Sigmoid colon (tissue), 7 donors: ENCODE data around the gene TMEM156. TPM values are rescaled to one million over a fixed set of nuclear protein-coding genes. Genes with fewer than 3 reads are reported as not detected.

Experiments
- DNase-seq: peaks from one replicate; pipeline ENCODE4 v3.0.0-alpha.2; 2019
- H3K27ac ChIP-seq, 4 donors: fragments of 200-600 bp; sonication (generic); one replicate each; pipeline ENCODE4 v1.5.1; 2016 to 2019; ENCODE audit warnings: mild to moderate bottlenecking in 1 of 4
- H3K27me3 ChIP-seq, 3 donors: fragments of 200-600 bp; sonication (generic); one replicate each; pipeline ENCODE4 v1.5.1; 2019; ENCODE audit warnings: mild to moderate bottlenecking in 1 of 3
- H3K36me3 ChIP-seq, 4 donors: fragments of 200-600 bp; sonication (generic); one replicate each; pipeline ENCODE4 v1.5.1; 2016 to 2019
- H3K4me1 ChIP-seq, 4 donors: fragments of 200-600 bp; sonication (generic); one replicate each; pipeline ENCODE4 v1.5.1; 2017 to 2019
- H3K4me3 ChIP-seq, 4 donors: fragments of 200-600 bp; sonication (generic); one replicate each; pipeline ENCODE4 v1.5.1; 2017 to 2019; ENCODE audit warnings: mild to moderate bottlenecking in 2 of 4, moderate library complexity in 1 of 4
- H3K9me3 ChIP-seq, 4 donors: fragments of 200-600 bp in 3 of 4; sonication (generic) in 3 of 4; one replicate each; pipeline versions ENCODE4 v1.5.1 to v1.6.1; 2013 to 2019
- EP300 ChIP-seq, 4 donors: sonication (generic); formaldehyde crosslinking; IDR thresholded peaks; one replicate each; pipeline ENCODE4 v1.6.1; 2017; ENCODE audit warnings: antibody characterized with exemption in 4 of 4
- POLR2A ChIP-seq, 2 donors: fragments of 450-650 bp; IDR thresholded peaks; one replicate each; pipeline ENCODE4 v1.6.1; 2016; ENCODE audit warnings: antibody characterized with exemption in 2 of 2, mild to moderate bottlenecking in 2 of 2, moderate library complexity in 2 of 2
- POLR2AphosphoS5 ChIP-seq, 4 donors: sonication (generic); formaldehyde crosslinking; IDR thresholded peaks; one replicate each; pipeline ENCODE4 v1.6.1; 2017; ENCODE audit warnings: antibody characterized with exemption in 4 of 4
- WGBS, 2 donors: extraction: QIAGEN DNeasy Blood & Tissue Kit; methylation state at CpG; one replicate each; pipeline ENCODE4 v1.1.7; 2013; 5-methylcytosine and 5-hydroxymethylcytosine counted together
- intact Hi-C: fragments of 100-400 bp; cut with DNase I; formaldehyde crosslinking; loops from one replicate; pipeline ENCODE4 v1.15.1; 2023
- polyA plus RNA-seq, 3 donors: library from polyadenylated mRNA; stranded (reverse); fragments of 200-250 nt; gene quantifications; one replicate each; pipeline ENCODE4 v1.2.3, GENCODE V29; 2013
- total RNA-seq, 4 donors: library from RNA; depleted of rRNA; stranded (reverse); fragments of >200 nt; gene quantifications; one replicate each; pipeline ENCODE4 v1.1.0, GENCODE V29; 2016
- TF ChIP-seq, protein P1 (sequence below), 4 experiments: fragments of 450-650 bp in 3 of 4; fragments of 200-600 bp in 1 of 4; IDR thresholded peaks; one replicate each; pipeline ENCODE4 v1.5.1; 2016 to 2019; ENCODE audit warnings: antibody characterized with exemption in 4 of 4, mild to moderate bottlenecking in 3 of 4, moderate library complexity in 2 of 4
- donor health status: healthy with polysubstance abuse.
- donor health status: Bipolar disorder and iron deficiency.
- donor health status: healthy.

Gene TMEM156
- total and polyA plus RNA-seq, 7 donors: 0.66 to 9.1 (median 6.5) TPM; not detected in 4

DNA sequence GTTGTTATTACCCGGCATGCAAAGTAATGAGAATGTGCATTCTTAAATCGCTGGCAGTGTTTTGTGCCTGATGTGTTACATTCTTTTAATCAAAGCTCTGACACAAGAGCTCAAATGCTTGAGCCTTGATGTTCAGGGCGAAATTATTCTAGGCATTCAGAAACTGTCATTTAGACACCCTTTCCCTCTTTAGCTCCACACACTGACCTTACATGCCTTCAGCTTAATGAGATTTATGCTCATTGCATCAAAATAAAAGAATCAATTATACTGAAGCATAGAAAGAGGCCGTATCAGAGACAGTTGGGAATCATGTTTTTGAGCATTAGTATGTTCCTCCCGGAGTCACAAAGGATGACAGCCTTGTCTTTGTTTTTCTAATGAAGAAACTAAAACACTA is 107.9 kb downstream of the TMEM156 start:
- Histone ChIP-seq H3K27me3 (no peaks in the 10 kb centered on the region), H3K4me3 (no peak overlapping the region), H3K9me3 (no peaks in the 10 kb centered on the region), H3K36me3 (peaks cover 0 to 39% (median 18%) of the 10 kb centered on the region in 4 donors), H3K27ac (peak overlapping the region; percentile 3 to 89 (median 80)), H3K4me1 (peaks cover 0 to 90% (median 63%) of the 10 kb centered on the region in 4 donors)
- no peak for DNase-seq
- TF ChIP-seq EP300 (IDR thresholded peaks at IDR 0.05) (no peak), POLR2A (IDR thresholded peaks at IDR 0.05) (no peak), POLR2AphosphoS5 (IDR thresholded peaks at IDR 0.05) (no peak)
- TF ChIP-seq, protein P1, sequence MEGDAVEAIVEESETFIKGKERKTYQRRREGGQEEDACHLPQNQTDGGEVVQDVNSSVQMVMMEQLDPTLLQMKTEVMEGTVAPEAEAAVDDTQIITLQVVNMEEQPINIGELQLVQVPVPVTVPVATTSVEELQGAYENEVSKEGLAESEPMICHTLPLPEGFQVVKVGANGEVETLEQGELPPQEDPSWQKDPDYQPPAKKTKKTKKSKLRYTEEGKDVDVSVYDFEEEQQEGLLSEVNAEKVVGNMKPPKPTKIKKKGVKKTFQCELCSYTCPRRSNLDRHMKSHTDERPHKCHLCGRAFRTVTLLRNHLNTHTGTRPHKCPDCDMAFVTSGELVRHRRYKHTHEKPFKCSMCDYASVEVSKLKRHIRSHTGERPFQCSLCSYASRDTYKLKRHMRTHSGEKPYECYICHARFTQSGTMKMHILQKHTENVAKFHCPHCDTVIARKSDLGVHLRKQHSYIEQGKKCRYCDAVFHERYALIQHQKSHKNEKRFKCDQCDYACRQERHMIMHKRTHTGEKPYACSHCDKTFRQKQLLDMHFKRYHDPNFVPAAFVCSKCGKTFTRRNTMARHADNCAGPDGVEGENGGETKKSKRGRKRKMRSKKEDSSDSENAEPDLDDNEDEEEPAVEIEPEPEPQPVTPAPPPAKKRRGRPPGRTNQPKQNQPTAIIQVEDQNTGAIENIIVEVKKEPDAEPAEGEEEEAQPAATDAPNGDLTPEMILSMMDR (IDR thresholded peaks at IDR 0.05): no peak
- 80 to 90% methylated on average over 5 of the region's 5 CpGs for WGBS, 2 donors
- intact Hi-C loops: no loop called here

DNA sequence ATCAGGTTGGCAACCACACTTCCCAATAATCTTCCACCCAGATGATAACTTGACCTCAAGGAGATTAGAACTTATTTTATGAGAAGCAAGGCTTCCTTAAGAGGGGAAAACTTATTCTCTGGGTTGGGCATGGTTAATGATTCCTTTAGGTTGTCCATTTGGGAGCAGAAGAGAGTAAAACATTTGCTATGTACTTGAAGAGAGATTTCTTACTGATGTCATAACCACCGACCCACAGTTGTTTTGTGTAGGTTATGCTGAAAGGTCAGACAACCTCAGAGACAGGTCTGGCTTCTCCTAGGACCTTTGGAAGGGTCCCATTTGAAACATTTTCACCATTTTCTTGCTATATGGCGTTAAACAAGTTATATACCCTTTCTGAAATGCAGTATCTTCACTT is 108.5 kb downstream of the TMEM156 start:
- peaks cover 0 to 84% (median 57%) of the 10 kb centered on the region in 4 donors for H3K4me1 ChIP-seq
- intact Hi-C loops: loop anchor here (2.0 kb wide), 1 partner anchor 121 kb away; no protein-coding TSS in a partner anchor
- no peaks in the 10 kb centered on the region for H3K9me3 ChIP-seq
- H3K4me3 ChIP-seq: no peak overlapping the region
- H3K27ac ChIP-seq: peak overlapping the region; percentile 3 to 89 (median 80)
- 58 to 74% methylated on average over 2 of the region's 2 CpGs for WGBS, 2 donors
- DNase-seq: no peak
- H3K27me3 ChIP-seq: no peaks in the 10 kb centered on the region
- TF ChIP-seq, protein P1 (IDR thresholded peaks at IDR 0.05): no peak
- TF ChIP-seq EP300 (IDR thresholded peaks at IDR 0.05): no peak
- TF ChIP-seq POLR2AphosphoS5 (IDR thresholded peaks at IDR 0.05): no peak
- no peak for TF ChIP-seq POLR2A (IDR thresholded peaks at IDR 0.05)
- peaks cover 0 to 36% (median 18%) of the 10 kb centered on the region in 4 donors for H3K36me3 ChIP-seq

DNA sequence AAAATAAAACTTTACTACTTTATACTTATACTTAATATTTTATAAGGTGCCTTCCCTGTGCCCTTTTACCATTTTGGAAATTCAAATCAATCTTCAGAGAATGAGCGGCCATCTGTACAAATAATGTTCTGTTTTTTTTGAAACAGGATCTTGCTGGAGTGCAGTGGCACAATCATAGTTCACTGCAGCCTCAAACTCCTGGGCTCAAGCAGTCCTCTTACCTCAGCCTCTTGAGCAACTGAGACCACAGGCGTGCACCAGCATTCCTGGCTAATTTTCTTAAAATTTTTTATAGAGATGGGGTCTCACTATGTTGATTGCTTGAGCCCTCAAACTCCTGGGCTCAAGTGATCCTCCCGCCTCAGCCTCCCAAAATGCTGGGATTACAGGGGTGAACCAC is 111.1 kb downstream of the TMEM156 start:
- peaks cover 0 to 58% (median 37%) of the 10 kb centered on the region in 4 donors for H3K4me1 ChIP-seq
- H3K9me3 ChIP-seq: no peaks in the 10 kb centered on the region
- H3K27ac ChIP-seq: peak overlapping the region in 3 of 4 donors; percentile 73 to 89 (median 88)
- 92 to 98% methylated on average over 3 of the region's 3 CpGs for WGBS, 2 donors
- intact Hi-C loops: no loop called here
- no peak for DNase-seq
- no peak overlapping the region for H3K4me3 ChIP-seq
- H3K36me3 ChIP-seq: peaks cover 4 to 48% (median 19%) of the 10 kb centered on the region in 4 donors
- no peaks in the 10 kb centered on the region for H3K27me3 ChIP-seq
- TF ChIP-seq, protein P1 (IDR thresholded peaks at IDR 0.05): no peak
- no peak for TF ChIP-seq POLR2AphosphoS5 (IDR thresholded peaks at IDR 0.05)

DNA sequence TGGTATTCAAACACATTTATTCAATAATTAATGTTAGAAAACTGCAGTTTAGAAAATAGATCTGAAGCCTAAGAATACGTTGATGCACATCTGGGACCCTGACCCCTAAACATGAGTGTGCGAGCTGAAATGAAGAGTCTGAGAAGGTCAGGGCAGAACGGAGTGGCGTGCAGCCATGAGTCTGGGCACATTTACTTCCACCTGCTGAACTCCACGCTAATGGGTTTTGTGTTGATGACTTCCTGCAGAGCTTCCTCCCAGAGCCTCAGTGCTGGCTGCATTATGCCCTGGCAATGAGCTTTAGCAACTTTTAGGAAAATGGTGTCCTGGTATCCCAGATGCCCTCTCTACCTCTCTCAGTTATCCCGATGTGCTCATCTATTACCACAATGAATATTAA is 111.5 kb downstream of the TMEM156 start:
- no peak for DNase-seq
- Histone ChIP-seq H3K36me3 (peaks cover 5 to 53% (median 24%) of the 10 kb centered on the region in 4 donors), H3K9me3 (no peaks in the 10 kb centered on the region), H3K4me3 (no peak overlapping the region), H3K27me3 (no peaks in the 10 kb centered on the region), H3K4me1 (peaks cover 0 to 57% (median 32%) of the 10 kb centered on the region in 4 donors), H3K27ac (peak overlapping the region in 3 of 4 donors; percentile 73 to 89 (median 88))
- WGBS, 2 donors: 67 to 89% methylated on average over 6 of the region's 6 CpGs
- TF ChIP-seq, protein P1 (IDR thresholded peaks at IDR 0.05): no peak
- TF ChIP-seq POLR2A (IDR thresholded peaks at IDR 0.05): no peak
- TF ChIP-seq EP300 (IDR thresholded peaks at IDR 0.05): no peak
- no peak for TF ChIP-seq POLR2AphosphoS5 (IDR thresholded peaks at IDR 0.05)
- intact Hi-C loops: no loop called here

DNA sequence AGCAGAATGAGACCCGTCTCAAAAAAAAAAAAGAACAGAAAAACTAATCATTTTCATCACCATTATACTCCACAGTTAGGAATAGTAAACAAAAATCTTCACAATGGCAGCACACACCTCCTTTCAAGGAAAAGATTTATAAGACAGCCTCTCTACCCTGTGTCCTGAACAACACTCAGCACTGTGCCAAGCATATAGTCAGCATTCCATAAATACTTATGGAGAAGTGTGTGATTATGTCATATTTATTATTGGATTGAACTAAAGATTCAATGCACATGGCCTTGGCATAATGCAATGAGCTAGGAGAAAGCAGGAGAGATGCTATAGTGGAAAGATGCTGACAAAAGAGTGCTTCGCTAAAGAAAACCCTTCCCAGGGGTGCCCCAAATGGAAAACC is 112.0 kb downstream of the TMEM156 start:
- TF ChIP-seq, protein P1 (IDR thresholded peaks at IDR 0.05): no peak
- TF ChIP-seq POLR2A (IDR thresholded peaks at IDR 0.05) (no peak), EP300 (IDR thresholded peaks at IDR 0.05) (no peak), POLR2AphosphoS5 (IDR thresholded peaks at IDR 0.05) (no peak)
- peak overlapping the region in 3 of 4 donors; percentile 73 to 89 (median 88) for H3K27ac ChIP-seq
- 91 to 92% methylated on average over 2 of the region's 2 CpGs for WGBS, 2 donors
- intact Hi-C loops: no loop called here
- H3K4me3 ChIP-seq: no peak overlapping the region
- H3K36me3 ChIP-seq: peaks cover 5 to 58% (median 29%) of the 10 kb centered on the region in 4 donors
- no peaks in the 10 kb centered on the region for H3K27me3 ChIP-seq
- H3K9me3 ChIP-seq: no peaks in the 10 kb centered on the region
- peaks cover 0 to 55% (median 30%) of the 10 kb centered on the region in 4 donors for H3K4me1 ChIP-seq
- DNase-seq: no peak
